GM19238 (cell line): ENCODE results near the gene CLPX.
"Not testable (repeated sequence)": the region's sequence is repeated elsewhere in the genome, so short reads cannot be mapped to it uniquely, and the experiment has no call there.

Experiments used
- DNase-seq: peaks from one replicate; pipeline ENCODE4 v3.0.0; 2011; ENCODE audit warnings: low spot score; ENCODE audit not compliant: insufficient read length

CLPX gene

GRCh38 chr15:65101891-65102708, 83.0 kb downstream of the CLPX start:
- no peak for DNase-seq

- peak; percentile 40 for DNase-seq
Measured at GRCh38 chr15:65101411-65101890, 83.7 kb downstream of the CLPX start.

- no peak for DNase-seq
Measured at GRCh38 chr15:65100442-65100841, 84.7 kb downstream of the CLPX start.

GRCh38 chr15:65099801-65100200, 85.3 kb downstream of the CLPX start:
- DNase-seq = not testable (repeated sequence)

- DNase-seq = no peak
Measured at GRCh38 chr15:65099336-65099735, 85.8 kb downstream of the CLPX start.
